Prostate gland (tissue), 2 donors: Measurements from ENCODE around the gene CARD8. TPM values are rescaled to one million over a fixed set of nuclear protein-coding genes. Genes with fewer than 3 reads are reported as not detected.

ENCODE experiments used
- DNase-seq: peaks from one replicate; pipeline ENCODE4 v3.0.0-alpha.2; 2019; ENCODE audit warnings: low spot score
- H3K27ac ChIP-seq, 2 donors: fragments of 200-600 bp; sonication (generic); 2 replicates each; pipeline ENCODE4 v1.5.1; 2017 to 2019
- H3K27me3 ChIP-seq: fragments of 200-600 bp; sonication (generic); replicated peaks from 2 replicates; pipeline ENCODE4 v1.5.1; 2019; ENCODE audit not compliant: insufficient read depth
- H3K36me3 ChIP-seq, 2 donors: fragments of 200-600 bp; sonication (generic); 1 replicate in 1 of 2; 2 replicates in 1 of 2; pipeline versions ENCODE4 v1.5.1 to v1.8.1; 2017 to 2019
- H3K4me1 ChIP-seq: fragments of 200-600 bp; sonication (generic); replicated peaks from 2 replicates; pipeline ENCODE4 v1.5.1; 2019
- H3K4me3 ChIP-seq, 2 donors: fragments of 200-600 bp; sonication (generic); 2 replicates each; pipeline ENCODE4 v1.5.1; 2017 to 2019
- H3K9me3 ChIP-seq: fragments of 200-600 bp; sonication (generic); 2 replicates; pipeline ENCODE4 v1.5.1; 2017
- CTCF ChIP-seq, 4 experiments: fragments of 200-600 bp in 2 of 4; fragments of 450-650 bp in 2 of 4; sonication (generic) in 2 of 4; IDR thresholded peaks; 1 replicate in 3 of 4; 2 replicates in 1 of 4; pipeline ENCODE4 v1.5.1; 2016 to 2019; ENCODE audit warnings: antibody characterized with exemption in 4 of 4, mild to moderate bottlenecking in 2 of 4, moderate library complexity in 2 of 4
- POLR2A ChIP-seq: fragments of 450-650 bp; IDR thresholded peaks from one replicate; pipeline ENCODE4 v1.6.1; 2016; ENCODE audit warnings: antibody characterized with exemption, mild to moderate bottlenecking
- POLR2AphosphoS5 ChIP-seq: sonication (generic); formaldehyde crosslinking; IDR thresholded peaks from one replicate; pipeline ENCODE4 v1.6.1; 2017; ENCODE audit warnings: antibody characterized with exemption
- WGBS: methylation state at CpG from one replicate; pipeline ENCODE4 v1.1.5; 2018; 5-methylcytosine and 5-hydroxymethylcytosine counted together
- intact Hi-C: fragments of 100-400 bp; cut with DNase I; formaldehyde crosslinking; loops from one replicate; pipeline ENCODE4 v1.14.2; 2022
- total RNA-seq, 2 donors: library from RNA; depleted of rRNA; stranded (reverse); fragments of >200 nt; gene quantifications; one replicate each; pipeline ENCODE4 v1.1.0, GENCODE V29; 2016

Gene CARD8
- total RNA-seq = 10 to 100 TPM; 12.6 to 49.0 TPM

- 12% methylated on average over 15 of the region's 15 CpGs for WGBS
- TF ChIP-seq CTCF (IDR thresholded peaks at IDR 0.05) = peak in 2 of 4 experiments; percentile 22 to 32
- TF ChIP-seq POLR2A = no peak
- TF ChIP-seq POLR2AphosphoS5 = peak; percentile 83
- intact Hi-C loops = loop anchor here (10.0 kb wide), 1 partner anchor 151 kb away; no protein-coding TSS in a partner anchor
- H3K36me3 ChIP-seq = no peaks in the 10 kb centered on the region
- peaks cover 6% of the 10 kb centered on the region for H3K4me1 ChIP-seq
- H3K9me3 ChIP-seq = no peaks in the 10 kb centered on the region
- no peaks in the 10 kb centered on the region for H3K27me3 ChIP-seq
- H3K4me3 ChIP-seq = peak within 1 kb of the TSS; percentile 45 to 61
- peak; percentile 80 for DNase-seq
- H3K27ac ChIP-seq = peak within 1 kb of the TSS; percentile 83 to 90
Measured at GRCh38 chr19:48255376-48256303, at the start of gene CARD8. TSS of gene CARD8 (minus strand) at chr19:48255912. CDS start at chr19:48241020, 14,892 bp downstream.

GRCh38 chr19:48303866-48304265 is 48.2 kb upstream of the CARD8 start:
- TF ChIP-seq CTCF (IDR thresholded peaks at IDR 0.05) = no peak
- TF ChIP-seq POLR2AphosphoS5 = no peak
- TF ChIP-seq POLR2A = no peak
- Histone ChIP-seq H3K9me3 (no peaks in the 10 kb centered on the region), H3K27ac (no peak overlapping the region), H3K36me3 (no peaks in the 10 kb centered on the region), H3K4me3 (no peak overlapping the region), H3K4me1 (no peaks in the 10 kb centered on the region), H3K27me3 (no peaks in the 10 kb centered on the region)
- WGBS = 84% methylated on average over 19 of the region's 19 CpGs
- DNase-seq = no peak
- intact Hi-C loops = no loop called here

- intact Hi-C loops = no loop called here
Measured at GRCh38 chr19:48303367-48303766, 47.7 kb upstream of the CARD8 start.

GRCh38 chr19:48302600-48302959 is 46.9 kb upstream of the CARD8 start:
- no peak for DNase-seq
- H3K27ac ChIP-seq = no peak overlapping the region
- H3K36me3 ChIP-seq = no peaks in the 10 kb centered on the region
- H3K27me3 ChIP-seq = no peaks in the 10 kb centered on the region
- intact Hi-C loops = no loop called here
- 90% methylated on average over 12 of the region's 12 CpGs for WGBS
- H3K4me1 ChIP-seq = no peaks in the 10 kb centered on the region
- no peaks in the 10 kb centered on the region for H3K9me3 ChIP-seq
- no peak overlapping the region for H3K4me3 ChIP-seq
- TF ChIP-seq POLR2A = no peak
- TF ChIP-seq POLR2AphosphoS5 = no peak
- no peak for TF ChIP-seq CTCF (IDR thresholded peaks at IDR 0.05)

More at GRCh38 chr19:48303367-48303766, 47.7 kb upstream of the CARD8 start:
- Histone ChIP-seq H3K27ac (no peak overlapping the region), H3K4me1 (no peaks in the 10 kb centered on the region), H3K27me3 (no peaks in the 10 kb centered on the region), H3K36me3 (no peaks in the 10 kb centered on the region), H3K9me3 (no peaks in the 10 kb centered on the region), H3K4me3 (no peak overlapping the region)
- DNase-seq = no peak
- no peak for TF ChIP-seq CTCF (IDR thresholded peaks at IDR 0.05)
- TF ChIP-seq POLR2A = no peak
- WGBS = 94% methylated on average over 13 of the region's 13 CpGs
